Natural killer cell (primary cell): Measurements from ENCODE around the gene BMAL2. TPM values are rescaled to one million over a fixed set of nuclear protein-coding genes. Genes with fewer than 3 reads are reported as not detected.

Experiments used
- ATAC-seq, 3 donors: fragments of 150-1000 bp in 2 of 3; fragments of 200-7000 bp in 1 of 3; cut with Tn5 transposase; 1 replicate in 1 of 3; 2 replicates in 2 of 3; pipeline ENCODE4 v1.10.0; 2021; ENCODE audit warnings: mild to moderate bottlenecking in 2 of 3, moderate library complexity in 2 of 3
- DNase-seq, 2 donors: peaks; one replicate each; pipeline versions ENCODE4 v3.0.0 to v3.0.0-alpha.2; 2013 to 2021; ENCODE audit warnings: mixed read lengths in 1 of 2
- H3K27ac ChIP-seq: one replicate; pipeline ENCODE4 v1.5.1; 2013; ENCODE audit warnings: mild to moderate bottlenecking, low read length
- H3K27me3 ChIP-seq: one replicate; pipeline ENCODE4 v1.6.1; 2013; ENCODE audit warnings: low read length; ENCODE audit not compliant: control insufficient read depth, insufficient read depth
- H3K36me3 ChIP-seq: one replicate; pipeline ENCODE4 v1.6.1; 2013; ENCODE audit warnings: low read length; ENCODE audit not compliant: control insufficient read depth, insufficient read depth
- H3K4me1 ChIP-seq: one replicate; pipeline ENCODE4 v1.6.1; 2013; ENCODE audit warnings: low read length; ENCODE audit not compliant: control insufficient read depth, insufficient read depth
- H3K4me3 ChIP-seq: one replicate; pipeline ENCODE4 v1.5.1; 2013; ENCODE audit warnings: low read length
- H3K9me3 ChIP-seq: one replicate; pipeline ENCODE4 v1.6.1; 2013; ENCODE audit warnings: low read length; ENCODE audit not compliant: control insufficient read depth, insufficient read depth
- H3K27ac Mint-ChIP-seq, 2 donors: one replicate each; pipeline ENCODE4 v1.8.0; 2022; ENCODE audit warnings: mild to moderate bottlenecking in 2 of 2, mixed read lengths in 2 of 2, moderate library complexity in 1 of 2
- H3K27me3 Mint-ChIP-seq, 2 donors: one replicate each; pipeline ENCODE4 v1.8.0; 2022; ENCODE audit warnings: low read depth in 2 of 2, mixed read lengths in 2 of 2
- H3K36me3 Mint-ChIP-seq: one replicate; pipeline ENCODE4 v1.8.0; 2022; ENCODE audit warnings: mixed read lengths
- H3K4me1 Mint-ChIP-seq, 2 donors: one replicate each; pipeline ENCODE4 v1.8.0; 2022; ENCODE audit warnings: mixed read lengths in 2 of 2
- H3K4me3 Mint-ChIP-seq: one replicate; pipeline ENCODE4 v1.8.0; 2022; ENCODE audit warnings: mild to moderate bottlenecking, moderate library complexity, mixed read lengths
- H3K9me3 Mint-ChIP-seq, 2 donors: one replicate each; pipeline ENCODE4 v1.8.0; 2022; ENCODE audit warnings: mixed read lengths in 2 of 2
- CTCF ChIP-seq: fragments of 200-600 bp; IDR thresholded peaks from one replicate; pipeline ENCODE4 v1.8.0; 2022; ENCODE audit warnings: antibody characterized with exemption
- WGBS: methylation state at CpG from one replicate; pipeline ENCODE4 v1.1.7; 2013; ENCODE audit warnings: missing lambda C conversion rate; ENCODE audit not compliant: insufficient coverage; 5-methylcytosine and 5-hydroxymethylcytosine counted together
- intact Hi-C: fragments of 100-400 bp; cut with micrococcal nuclease; formaldehyde crosslinking; loops from one replicate; pipeline ENCODE4 v1.14.2; 2022
- total RNA-seq, 4 donors: library from RNA; stranded (reverse); fragments of 120-200 nt in 1 of 4; gene quantifications; one replicate each; pipeline versions ENCODE4 v1.2.3 to v1.2.4, GENCODE V29; 2013 to 2022

The BMAL2 gene
- total RNA-seq, 3 donors from 2014 or later (not counting 1 experiment from before 2014, with no cell fraction given), result 0.16 to 0.33 (median 0.19) TPM

- H3K27me3 ChIP-seq, result no peaks in the 10 kb centered on the region
- H3K4me3 ChIP-seq, result no peak overlapping the region
- no peaks in the 10 kb centered on the region for H3K9me3 ChIP-seq
- H3K4me3 Mint-ChIP-seq, result no peak overlapping the region
- intact Hi-C loops, result no loop called here
- no peaks in the 10 kb centered on the region for H3K4me1 Mint-ChIP-seq
- H3K4me1 ChIP-seq, result no peaks in the 10 kb centered on the region
- TF ChIP-seq CTCF, result no peak
- 97% methylated on average over 4 of the region's 7 CpGs for WGBS
- no peaks in the 10 kb centered on the region for H3K36me3 Mint-ChIP-seq
- no peak for DNase-seq
- no peaks in the 10 kb centered on the region for H3K36me3 ChIP-seq
- no peak overlapping the region for H3K27ac ChIP-seq
- peaks cover 7 to 11% of the 10 kb centered on the region in 2 donors for H3K27me3 Mint-ChIP-seq
- no peak overlapping the region for H3K27ac Mint-ChIP-seq
- H3K9me3 Mint-ChIP-seq, result no peaks in the 10 kb centered on the region
- ATAC-seq, result no peak
Measured at GRCh38 chr12:27351476-27351875, 18.8 kb downstream of the BMAL2 start.

GRCh38 chr12:27355486-27355885 lies 22.9 kb downstream of the BMAL2 start:
- Mint-ChIP-seq H3K9me3 (no peaks in the 10 kb centered on the region), H3K27me3 (peaks cover 0 to 4% of the 10 kb centered on the region in 2 donors), H3K27ac (no peak overlapping the region), H3K4me3 (no peak overlapping the region), H3K4me1 (no peaks in the 10 kb centered on the region), H3K36me3 (no peaks in the 10 kb centered on the region)
- DNase-seq (no peak), ATAC-seq (no peak)
- no peak overlapping the region for H3K27ac ChIP-seq
- H3K4me1 ChIP-seq, result no peaks in the 10 kb centered on the region
- H3K36me3 ChIP-seq, result no peaks in the 10 kb centered on the region
- H3K27me3 ChIP-seq, result no peaks in the 10 kb centered on the region
- intact Hi-C loops, result no loop called here
- H3K4me3 ChIP-seq, result no peak overlapping the region
- TF ChIP-seq CTCF, result no peak
- no peaks in the 10 kb centered on the region for H3K9me3 ChIP-seq
- 90% methylated on average over 2 of the region's 2 CpGs for WGBS

GRCh38 chr12:27355979-27356378 lies 23.3 kb downstream of the BMAL2 start:
- H3K4me1 Mint-ChIP-seq, result no peaks in the 10 kb centered on the region
- no peak overlapping the region for H3K27ac Mint-ChIP-seq
- Histone ChIP-seq H3K4me1 (no peaks in the 10 kb centered on the region), H3K27me3 (no peaks in the 10 kb centered on the region), H3K4me3 (no peak overlapping the region), H3K9me3 (no peaks in the 10 kb centered on the region), H3K36me3 (no peaks in the 10 kb centered on the region), H3K27ac (no peak overlapping the region)
- ATAC-seq, result no peak
- no peaks in the 10 kb centered on the region for H3K9me3 Mint-ChIP-seq
- whole genome bisulfite sequencing, result 80% methylated on average over 1 of the region's 1 CpG
- no peaks in the 10 kb centered on the region for H3K36me3 Mint-ChIP-seq
- DNase-seq, result no peak
- TF ChIP-seq CTCF, result no peak
- H3K4me3 Mint-ChIP-seq, result no peak overlapping the region
- intact Hi-C loops, result no loop called here
- peaks cover 0 to 4% of the 10 kb centered on the region in 2 donors for H3K27me3 Mint-ChIP-seq

GRCh38 chr12:27359578-27360340 lies 27.1 kb downstream of the BMAL2 start:
- 76% methylated on average over 3 of the region's 3 CpGs for whole genome bisulfite sequencing

More at GRCh38 chr12:27359578-27360340, 27.1 kb downstream of the BMAL2 start:
- no peak overlapping the region for H3K27ac ChIP-seq
- no peaks in the 10 kb centered on the region for H3K27me3 ChIP-seq
- Mint-ChIP-seq H3K36me3 (no peaks in the 10 kb centered on the region), H3K27me3 (peaks cover 0 to 4% of the 10 kb centered on the region in 2 donors), H3K4me3 (no peak overlapping the region), H3K9me3 (no peaks in the 10 kb centered on the region), H3K4me1 (no peaks in the 10 kb centered on the region), H3K27ac (no peak overlapping the region)
- H3K36me3 ChIP-seq, result no peaks in the 10 kb centered on the region
- ATAC-seq (no peak), DNase-seq (no peak)
- H3K9me3 ChIP-seq, result no peaks in the 10 kb centered on the region
- no peak for TF ChIP-seq CTCF
- intact Hi-C loops, result no loop called here
- no peak overlapping the region for H3K4me3 ChIP-seq
- no peaks in the 10 kb centered on the region for H3K4me1 ChIP-seq
